Activated CD8-positive, alpha-beta T cell treated with anti-CD3 and anti-CD28 coated beads for 36 hours (primary cell): ENCODE data around the gene F10. TPM values are rescaled to one million over a fixed set of nuclear protein-coding genes. Genes with fewer than 3 reads are reported as not detected.
"Not testable (repeated sequence)": the region's sequence is repeated elsewhere in the genome, so short reads cannot be mapped to it uniquely, and the experiment has no call there.

Source experiments
- ATAC-seq: fragments of 200-7000 bp; cut with Tn5 transposase; one replicate; pipeline ENCODE4 v1.10.0; 2021; ENCODE audit warnings: mild to moderate bottlenecking, moderate library complexity
- CTCF ChIA-PET: fragments of 350-600 bp; sonication (Branson Sonifier 250); formaldehyde crosslinking; loops from one replicate; lab custom pipeline; 2021; ENCODE audit warnings: antibody characterized with exemption; lab: Charles Lee
- POLR2A ChIA-PET: fragments of 350-600 bp; sonication (Branson Sonifier 250); formaldehyde crosslinking; loops from one replicate; lab custom pipeline; 2021; ENCODE audit warnings: antibody characterized with exemption; lab: Charles Lee
- DNase-seq: peaks from one replicate; pipeline ENCODE4 v3.0.0-alpha.2; 2020
- H3K27ac Mint-ChIP-seq: one replicate; pipeline ENCODE4 v1.8.0; 2021; ENCODE audit warnings: mild to moderate bottlenecking, mixed read lengths
- H3K27me3 Mint-ChIP-seq: one replicate; pipeline ENCODE4 v1.8.0; 2021; ENCODE audit warnings: mixed read lengths
- H3K36me3 Mint-ChIP-seq: one replicate; pipeline ENCODE4 v1.8.0; 2021; ENCODE audit warnings: low read depth, mixed read lengths
- H3K4me1 Mint-ChIP-seq: one replicate; pipeline ENCODE4 v1.8.0; 2021; ENCODE audit warnings: low read depth, mixed read lengths
- H3K4me3 Mint-ChIP-seq: one replicate; pipeline ENCODE4 v1.8.0; 2021; ENCODE audit warnings: mild to moderate bottlenecking, moderate library complexity, mixed read lengths
- H3K9me3 Mint-ChIP-seq: one replicate; pipeline ENCODE4 v1.8.0; 2021; ENCODE audit warnings: mixed read lengths
- intact Hi-C: fragments of 100-400 bp; cut with micrococcal nuclease; formaldehyde crosslinking; loops from one replicate; pipeline ENCODE4 v1.10.0; 2022
- total RNA-seq, 2 experiments: library from RNA; stranded (reverse); gene quantifications; one replicate each; pipeline ENCODE4 v1.2.3, GENCODE V29; 2021
- TF ChIP-seq, protein P1 (sequence below): fragments of 200-600 bp; IDR thresholded peaks from one replicate; pipeline ENCODE4 v1.8.0; 2022; ENCODE audit warnings: antibody characterized with exemption, mild to moderate bottlenecking

Gene F10
- total RNA-seq, 2 experiments from 2014 or later = not detected

GRCh38 chr13:113076681-113077401, 45.8 kb upstream of the F10 start:
- H3K9me3 Mint-ChIP-seq = no peaks in the 10 kb centered on the region
- peaks cover 2% of the 10 kb centered on the region for H3K36me3 Mint-ChIP-seq
- DNase-seq (no peak), ATAC-seq (no peak)
- intact Hi-C loops = no loop called here
- ChIA-PET CTCF (no interaction called here), POLR2A (no interaction called here)
- H3K27me3 Mint-ChIP-seq = no peaks in the 10 kb centered on the region
- TF ChIP-seq, protein P1, sequence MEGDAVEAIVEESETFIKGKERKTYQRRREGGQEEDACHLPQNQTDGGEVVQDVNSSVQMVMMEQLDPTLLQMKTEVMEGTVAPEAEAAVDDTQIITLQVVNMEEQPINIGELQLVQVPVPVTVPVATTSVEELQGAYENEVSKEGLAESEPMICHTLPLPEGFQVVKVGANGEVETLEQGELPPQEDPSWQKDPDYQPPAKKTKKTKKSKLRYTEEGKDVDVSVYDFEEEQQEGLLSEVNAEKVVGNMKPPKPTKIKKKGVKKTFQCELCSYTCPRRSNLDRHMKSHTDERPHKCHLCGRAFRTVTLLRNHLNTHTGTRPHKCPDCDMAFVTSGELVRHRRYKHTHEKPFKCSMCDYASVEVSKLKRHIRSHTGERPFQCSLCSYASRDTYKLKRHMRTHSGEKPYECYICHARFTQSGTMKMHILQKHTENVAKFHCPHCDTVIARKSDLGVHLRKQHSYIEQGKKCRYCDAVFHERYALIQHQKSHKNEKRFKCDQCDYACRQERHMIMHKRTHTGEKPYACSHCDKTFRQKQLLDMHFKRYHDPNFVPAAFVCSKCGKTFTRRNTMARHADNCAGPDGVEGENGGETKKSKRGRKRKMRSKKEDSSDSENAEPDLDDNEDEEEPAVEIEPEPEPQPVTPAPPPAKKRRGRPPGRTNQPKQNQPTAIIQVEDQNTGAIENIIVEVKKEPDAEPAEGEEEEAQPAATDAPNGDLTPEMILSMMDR = no peak
- no peak overlapping the region for H3K4me3 Mint-ChIP-seq
- no peaks in the 10 kb centered on the region for H3K4me1 Mint-ChIP-seq
- H3K27ac Mint-ChIP-seq = no peak overlapping the region

- ATAC-seq (no peak), DNase-seq (no peak)
- Mint-ChIP-seq H3K27ac (no peak overlapping the region), H3K36me3 (peaks cover 2% of the 10 kb centered on the region), H3K27me3 (no peaks in the 10 kb centered on the region), H3K9me3 (no peaks in the 10 kb centered on the region), H3K4me3 (no peak overlapping the region), H3K4me1 (no peaks in the 10 kb centered on the region)
- CTCF ChIA-PET = interaction anchor here (1.1 kb wide), 1 partner anchor 10 kb away, joined by 3 read pairs; no protein-coding TSS in a partner anchor
- intact Hi-C loops = no loop called here
- POLR2A ChIA-PET = no interaction called here
- TF ChIP-seq, protein P1 = no peak
Observed at GRCh38 chr13:113077566-113077952, 45.0 kb upstream of the F10 start.

DNA sequence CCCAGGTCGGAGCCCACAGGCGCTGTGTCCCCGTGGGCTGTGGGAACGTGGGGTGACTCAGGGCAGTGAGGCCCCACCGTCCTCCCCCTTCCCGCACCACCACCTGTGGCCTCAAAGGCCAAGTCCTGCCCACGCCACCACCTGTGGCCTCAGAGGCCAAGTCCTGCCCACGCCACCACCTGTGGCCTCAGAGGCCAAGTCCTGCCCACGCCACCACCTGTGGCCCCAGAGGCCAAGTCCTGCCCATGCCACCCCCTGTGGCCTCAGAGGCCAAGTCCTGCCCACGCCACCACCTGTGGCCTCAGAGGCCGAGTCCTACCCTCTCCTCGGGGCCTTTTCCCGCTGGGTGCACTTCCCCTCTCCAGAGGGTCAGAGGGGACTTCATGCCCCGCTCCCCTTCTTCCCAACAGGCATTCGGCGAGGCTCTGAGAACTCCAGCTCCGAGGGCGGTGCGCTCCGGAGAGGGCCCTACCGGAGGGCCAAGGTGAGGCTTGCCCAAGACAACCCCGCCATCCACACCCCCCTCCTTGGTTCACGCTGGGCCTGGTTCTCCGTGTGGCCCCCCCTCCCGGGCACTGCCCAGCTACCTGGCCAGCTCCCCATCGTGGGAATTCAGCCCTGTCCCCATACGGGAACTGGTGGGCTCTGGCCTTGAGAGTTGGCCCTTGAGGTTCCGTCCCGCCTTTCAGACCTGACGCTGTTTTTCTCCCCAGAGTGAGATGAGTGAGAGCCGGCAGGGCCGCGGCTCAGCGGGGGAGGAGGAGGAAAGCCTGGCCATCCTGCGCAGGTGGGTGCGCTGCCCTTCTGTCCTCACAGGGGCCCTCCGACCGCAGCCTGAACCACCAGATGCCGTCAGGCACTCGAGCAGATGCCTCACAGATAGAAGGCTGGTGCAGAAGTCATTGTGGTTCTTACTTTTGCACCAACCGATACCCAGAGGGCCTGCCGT, 44.4 kb upstream of the F10 start:
- Mint-ChIP-seq H3K27ac (no peak overlapping the region), H3K4me3 (no peak overlapping the region), H3K4me1 (no peaks in the 10 kb centered on the region), H3K27me3 (no peaks in the 10 kb centered on the region), H3K9me3 (no peaks in the 10 kb centered on the region), H3K36me3 (no peaks in the 10 kb centered on the region)
- TF ChIP-seq, protein P1 = no peak
- intact Hi-C loops = no loop called here
- DNase-seq = no peak
- ChIA-PET POLR2A (no interaction called here), CTCF (interaction anchor here (1.1 kb wide), 1 partner anchor 9 kb away, joined by 3 read pairs; no protein-coding TSS in a partner anchor)
- ATAC-seq = no peak

GRCh38 chr13:113078902-113079780, 43.5 kb upstream of the F10 start:
- TF ChIP-seq, protein P1 = no peak
- no peaks in the 10 kb centered on the region for H3K27me3 Mint-ChIP-seq
- intact Hi-C loops = no loop called here
- no peaks in the 10 kb centered on the region for H3K36me3 Mint-ChIP-seq
- H3K4me1 Mint-ChIP-seq = no peaks in the 10 kb centered on the region
- CTCF ChIA-PET = no interaction called here
- H3K9me3 Mint-ChIP-seq = no peaks in the 10 kb centered on the region
- no peak for DNase-seq
- ATAC-seq = no peak
- POLR2A ChIA-PET = no interaction called here
- no peak overlapping the region for H3K27ac Mint-ChIP-seq
- H3K4me3 Mint-ChIP-seq = no peak overlapping the region

DNA sequence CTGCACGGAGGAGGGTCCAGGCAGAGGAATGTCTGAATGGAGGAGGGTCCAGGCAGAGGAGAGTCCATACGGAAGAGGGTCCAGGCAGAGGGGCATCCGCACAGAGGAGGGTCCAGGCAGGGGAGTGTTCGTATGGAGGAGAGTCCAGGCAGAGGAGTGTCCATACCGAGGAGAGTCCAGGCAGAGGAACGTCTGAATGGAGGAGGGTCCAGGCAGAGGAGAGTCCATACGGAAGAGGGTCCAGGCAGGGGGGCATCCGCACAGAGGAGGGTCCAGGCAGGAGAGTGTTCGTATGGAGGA, 42.9 kb upstream of the F10 start:
- ATAC-seq, H3K27ac Mint-ChIP-seq, CTCF ChIA-PET, H3K9me3 Mint-ChIP-seq, H3K4me3 Mint-ChIP-seq, H3K27me3 Mint-ChIP-seq, H3K4me1 Mint-ChIP-seq, POLR2A ChIA-PET, H3K36me3 Mint-ChIP-seq, intact Hi-C loops, DNase-seq: not testable (repeated sequence)
